IPS DF 19.7 (cell line): Measurements from ENCODE around the gene GPS1.
A peak's percentile ranks its signal among the peaks of the same experiment; 100 is the strongest.

Experiments used
- DNase-seq: peaks from one replicate; pipeline ENCODE4 v3.0.0-alpha.2; 2013; ENCODE audit warnings: low read depth, low spot score

GPS1 gene

GRCh38 chr17:82014432-82014831 is 37.3 kb upstream of the GPS1 start:
- no peak for DNase-seq

- DNase-seq: no peak
Observed at GRCh38 chr17:82014971-82015310, 36.8 kb upstream of the GPS1 start.

GRCh38 chr17:82015311-82015971 is 36.3 kb upstream of the GPS1 start:
- DNase-seq: no peak

- no peak for DNase-seq
Observed at GRCh38 chr17:82016061-82016874, 35.4 kb upstream of the GPS1 start.

- no peak for DNase-seq
Observed at GRCh38 chr17:82016875-82017459, 34.7 kb upstream of the GPS1 start.

GRCh38 chr17:82017612-82018151 is 34.0 kb upstream of the GPS1 start:
- no peak for DNase-seq

- DNase-seq: no peak
Observed at GRCh38 chr17:82018152-82018988, 33.3 kb upstream of the GPS1 start.

- DNase-seq: no peak
Observed at GRCh38 chr17:82018989-82019689, 32.6 kb upstream of the GPS1 start.

- DNase-seq: no peak
Observed at GRCh38 chr17:82019690-82020571, 31.8 kb upstream of the GPS1 start.

GRCh38 chr17:82020572-82021106 is 31.1 kb upstream of the GPS1 start:
- DNase-seq: no peak

- no peak for DNase-seq
Observed at GRCh38 chr17:82021107-82021899, 30.4 kb upstream of the GPS1 start.

GRCh38 chr17:82021900-82022309 is 29.8 kb upstream of the GPS1 start:
- DNase-seq: no peak

GRCh38 chr17:82022310-82022980 is 29.3 kb upstream of the GPS1 start, which contains the start of gene CENPX:
CENPX (minus strand) TSS chr17:82022878; CDS start chr17:82022861, 17 bp downstream.
- DNase-seq: no peak

- DNase-seq: peak; percentile 94
Observed at GRCh38 chr17:82022981-82023446, 28.7 kb upstream of the GPS1 start, which contains the start of gene LRRC45. LRRC45 (plus strand) TSS chr17:82023305; CDS start chr17:82023644, 339 bp downstream.

- DNase-seq: no peak
Observed at GRCh38 chr17:82023447-82024241, 28.1 kb upstream of the GPS1 start.

GRCh38 chr17:82024859-82025258 is 26.8 kb upstream of the GPS1 start:
- DNase-seq: no peak
